Vagina (tissue), 2 donors: ENCODE results near the gene LRRC45.

Experiments used
- CTCF ChIP-seq, 3 experiments: fragments of 450-650 bp in 2 of 3; fragments of 200-600 bp in 1 of 3; sonication (generic) in 1 of 3; IDR thresholded peaks; one replicate each; pipeline ENCODE4 v1.5.1; 2017 to 2019; ENCODE audit warnings: antibody characterized with exemption in 3 of 3, mild to moderate bottlenecking in 2 of 3, moderate library complexity in 2 of 3
- POLR2A ChIP-seq, 2 donors: fragments of 450-650 bp; IDR thresholded peaks; one replicate each; pipeline ENCODE4 v1.6.1; 2017; ENCODE audit warnings: antibody characterized with exemption in 2 of 2, mild to moderate bottlenecking in 2 of 2, moderate library complexity in 2 of 2
- POLR2AphosphoS5 ChIP-seq, 2 donors: sonication (generic); formaldehyde crosslinking; IDR thresholded peaks; one replicate each; pipeline ENCODE4 v1.9.0; 2017; ENCODE audit warnings: antibody characterized with exemption in 2 of 2, mild to moderate bottlenecking in 2 of 2, low read depth in 1 of 2; ENCODE audit not compliant: insufficient read depth in 1 of 2

DNA sequence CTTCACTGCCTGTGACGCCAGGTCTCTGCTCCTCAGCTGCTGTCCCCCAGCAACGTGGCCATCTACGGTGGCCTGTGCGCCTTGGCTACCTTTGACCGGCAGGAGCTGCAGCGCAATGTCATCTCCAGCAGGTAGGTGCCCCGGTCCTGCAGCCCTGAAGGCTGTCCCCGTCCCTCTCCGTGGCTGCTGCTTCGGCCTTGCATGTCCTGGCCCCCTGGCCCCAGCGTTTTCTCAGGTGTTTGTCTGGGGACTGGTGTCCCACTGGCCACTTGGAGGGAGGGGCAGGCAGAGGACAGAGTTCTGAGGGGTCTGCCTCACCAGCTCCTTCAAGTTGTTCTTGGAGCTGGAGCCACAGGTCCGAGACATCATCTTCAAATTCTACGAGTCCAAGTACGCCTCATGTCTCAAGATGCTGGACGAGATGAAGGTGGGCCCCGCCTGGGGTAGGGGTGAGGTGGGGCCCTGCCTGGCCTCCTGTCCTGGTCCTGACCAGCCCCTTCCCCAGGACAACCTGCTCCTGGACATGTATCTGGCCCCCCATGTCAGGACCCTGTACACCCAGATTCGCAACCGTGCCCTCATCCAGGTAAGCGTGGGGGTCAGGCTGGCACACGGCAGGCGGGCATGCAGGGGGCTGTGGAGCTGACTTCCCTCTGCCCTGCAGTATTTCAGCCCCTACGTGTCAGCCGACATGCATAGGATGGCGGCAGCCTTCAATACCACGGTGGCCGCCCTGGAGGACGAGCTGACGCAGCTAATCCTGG lies 33.0 kb downstream of the LRRC45 start:
- TF ChIP-seq POLR2A (IDR thresholded peaks at IDR 0.05) (no peak), CTCF (IDR thresholded peaks at IDR 0.05) (no peak), POLR2AphosphoS5 (IDR thresholded peaks at IDR 0.05; ENCODE audit: insufficient read depth in 1 of 2, low read depth in 1 of 2) (no peak)
